Measurements from ENCODE around the gene NAALADL1. TPM values are rescaled to one million over a fixed set of nuclear protein-coding genes. Genes with fewer than 3 reads are reported as not detected.

NAALADL1 gene
- total RNA-seq, 2 experiments from 2014 or later, result 7.1 to 7.5 TPM

DNA sequence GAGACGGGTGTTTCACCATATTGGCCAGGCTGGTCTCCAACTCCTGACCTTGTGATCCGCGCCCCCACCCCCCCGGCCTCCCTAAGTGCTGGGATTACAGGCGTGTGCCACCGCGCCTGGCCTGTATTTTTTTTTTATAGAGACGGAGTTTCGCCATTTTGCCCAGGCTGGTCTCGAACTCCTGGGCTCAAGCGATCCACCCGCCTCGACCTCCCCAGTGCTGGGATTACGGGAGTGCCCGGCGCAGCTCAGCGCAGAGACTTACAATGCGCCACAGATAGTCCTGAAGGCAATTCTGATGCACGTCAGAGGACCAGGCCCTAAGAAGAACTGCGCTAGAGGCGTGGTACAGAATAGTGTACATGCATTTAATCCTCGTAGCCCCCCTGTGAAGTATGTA, 37.1 kb upstream of the NAALADL1 start:
- Mint-ChIP-seq H3K9me3 (ENCODE audit: insufficient read depth) (no peaks in the 10 kb centered on the region), H3K4me3 (peak overlapping the region; percentile 93), H3K27ac (peak overlapping the region; percentile 98), H3K4me1 (ENCODE audit: low read depth) (peaks cover 20% of the 10 kb centered on the region), H3K27me3 (ENCODE audit: low read depth) (no peaks in the 10 kb centered on the region), H3K36me3 (ENCODE audit: low read depth) (peaks cover 9% of the 10 kb centered on the region)
- CTCF ChIA-PET, result interaction anchor here (0.6 to 7.8 kb wide), 9 partner anchors 10 to 226 kb away, joined by 3 to 117 read pairs (median 8); partner anchors contain the start of genes CDCA5, TM7SF2 and ZNHIT2
- DNase-seq (no peak), ATAC-seq (no peak)
- POLR2A ChIA-PET, result interaction anchor here (0.6 to 2.9 kb wide), 11 partner anchors 9 to 131 kb away, joined by 3 to 30 read pairs (median 6); partner anchors contain the start of genes CDCA5, FAU, MRPL49 and SYVN1

GRCh38 chr11:65090628-65091027, 32.3 kb upstream of the NAALADL1 start:
- ChIA-PET CTCF (interaction anchor here (1.3 to 2.3 kb wide), 4 partner anchors 12 to 147 kb away, joined by 3 to 6 read pairs (median 5); no protein-coding TSS in a partner anchor), POLR2A (interaction anchor here (1.2 kb wide), 1 partner anchor 21 kb away, joined by 3 read pairs; no protein-coding TSS in a partner anchor)
- ATAC-seq (no peak), DNase-seq (no peak)
- peaks cover 29% of the 10 kb centered on the region for H3K36me3 Mint-ChIP-seq (ENCODE audit: low read depth)
- no peaks in the 10 kb centered on the region for H3K27me3 Mint-ChIP-seq (ENCODE audit: low read depth)
- no peaks in the 10 kb centered on the region for H3K9me3 Mint-ChIP-seq (ENCODE audit: insufficient read depth)
- no peak overlapping the region for H3K27ac Mint-ChIP-seq
- no peak overlapping the region for H3K4me3 Mint-ChIP-seq
- peaks cover 6% of the 10 kb centered on the region for H3K4me1 Mint-ChIP-seq (ENCODE audit: low read depth)

DNA sequence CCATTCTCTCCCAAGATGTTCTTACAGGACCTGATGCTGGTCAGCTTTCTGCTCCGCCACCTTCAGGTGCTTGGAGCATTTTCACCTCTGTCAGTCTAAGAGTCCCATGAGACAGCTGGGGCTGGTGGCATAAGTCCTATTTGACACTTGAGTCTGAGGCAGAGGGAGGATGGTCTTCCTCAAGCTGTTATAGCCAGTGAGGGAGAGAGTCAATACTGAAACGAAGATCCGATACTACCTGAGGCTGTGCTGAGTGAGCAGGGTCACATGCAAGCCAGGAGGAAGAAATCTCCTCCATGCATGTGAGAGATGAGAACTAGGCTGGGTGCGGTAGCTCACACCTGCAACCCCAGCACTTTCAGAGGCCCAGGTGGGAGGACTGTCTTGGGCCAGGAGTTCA, 31.3 kb upstream of the NAALADL1 start:
- peaks cover 30% of the 10 kb centered on the region for H3K36me3 Mint-ChIP-seq (ENCODE audit: low read depth)
- no peaks in the 10 kb centered on the region for H3K27me3 Mint-ChIP-seq (ENCODE audit: low read depth)
- ATAC-seq, result no peak
- no peak for DNase-seq
- POLR2A ChIA-PET, result interaction anchor here (1.2 to 1.7 kb wide), 2 partner anchors 14 to 33 kb away, joined by 3 to 4 read pairs; partner anchors contain the start of genes FAU and MRPL49
- H3K27ac Mint-ChIP-seq, result no peak overlapping the region
- CTCF ChIA-PET, result interaction anchor here (1.3 to 1.5 kb wide), 2 partner anchors 11 to 146 kb away, joined by 3 to 6 read pairs; no protein-coding TSS in a partner anchor
- no peaks in the 10 kb centered on the region for H3K9me3 Mint-ChIP-seq (ENCODE audit: insufficient read depth)
- peaks cover 12% of the 10 kb centered on the region for H3K4me1 Mint-ChIP-seq (ENCODE audit: low read depth)
- H3K4me3 Mint-ChIP-seq, result no peak overlapping the region

GRCh38 chr11:65087827-65088226, 29.5 kb upstream of the NAALADL1 start:
- ATAC-seq, result no peak
- ChIA-PET CTCF (no interaction called here), POLR2A (interaction anchor here (1.7 kb wide), 1 partner anchor 8 kb away, joined by 5 read pairs; the partner anchor contains the start of gene VPS51)
- no peaks in the 10 kb centered on the region for H3K9me3 Mint-ChIP-seq (ENCODE audit: insufficient read depth)
- H3K4me1 Mint-ChIP-seq (ENCODE audit: low read depth), result peaks cover 21% of the 10 kb centered on the region
- DNase-seq, result no peak
- no peak overlapping the region for H3K4me3 Mint-ChIP-seq
- H3K36me3 Mint-ChIP-seq (ENCODE audit: low read depth), result peaks cover 44% of the 10 kb centered on the region
- no peaks in the 10 kb centered on the region for H3K27me3 Mint-ChIP-seq (ENCODE audit: low read depth)
- H3K27ac Mint-ChIP-seq, result no peak overlapping the region

- Mint-ChIP-seq H3K4me3 (no peak overlapping the region), H3K9me3 (ENCODE audit: insufficient read depth) (no peaks in the 10 kb centered on the region), H3K4me1 (ENCODE audit: low read depth) (peaks cover 26% of the 10 kb centered on the region), H3K27ac (no peak overlapping the region), H3K36me3 (ENCODE audit: low read depth) (peaks cover 49% of the 10 kb centered on the region), H3K27me3 (ENCODE audit: low read depth) (no peaks in the 10 kb centered on the region)
- no peak for DNase-seq
- no peak for ATAC-seq
- ChIA-PET POLR2A (interaction anchor here (1.3 to 1.7 kb wide), 2 partner anchors 8 to 9 kb away, joined by 4 to 5 read pairs; partner anchors contain the start of gene VPS51), CTCF (no interaction called here)
Measured at GRCh38 chr11:65087216-65087615, 28.9 kb upstream of the NAALADL1 start.

DNA sequence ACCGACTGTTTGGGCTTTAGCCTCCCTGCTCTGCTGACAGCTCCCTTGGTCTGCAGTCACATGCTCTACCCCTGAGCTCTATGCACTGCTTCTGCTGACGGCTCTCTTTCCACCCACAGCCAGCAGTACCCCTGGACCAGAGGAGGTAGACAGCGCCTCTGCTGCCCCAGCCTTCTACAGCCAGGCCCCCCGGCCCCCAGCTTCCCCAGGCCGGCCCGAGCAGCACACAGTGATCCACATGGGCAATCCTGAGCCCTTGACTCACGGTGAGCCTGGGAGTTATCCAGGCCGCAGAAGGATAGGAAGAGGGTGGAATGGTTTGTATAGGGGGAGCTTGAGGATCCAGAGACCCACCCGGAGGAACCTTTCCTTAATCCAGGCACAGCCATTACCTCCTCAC, 28.5 kb upstream of the NAALADL1 start:
- CTCF ChIA-PET, result interaction anchor here (2.0 kb wide), 1 partner anchor 8 kb away, joined by 8 read pairs; no protein-coding TSS in a partner anchor
- Mint-ChIP-seq H3K36me3 (ENCODE audit: low read depth) (peaks cover 53% of the 10 kb centered on the region), H3K4me1 (ENCODE audit: low read depth) (peaks cover 30% of the 10 kb centered on the region), H3K27me3 (ENCODE audit: low read depth) (no peaks in the 10 kb centered on the region), H3K27ac (no peak overlapping the region), H3K4me3 (no peak overlapping the region), H3K9me3 (ENCODE audit: insufficient read depth) (no peaks in the 10 kb centered on the region)
- DNase-seq (no peak), ATAC-seq (no peak)
- POLR2A ChIA-PET, result interaction anchor here (1.3 to 1.7 kb wide), 3 partner anchors 8 to 12 kb away, joined by 4 to 5 read pairs (median 4); partner anchors contain the start of gene VPS51

- Mint-ChIP-seq H3K36me3 (ENCODE audit: low read depth) (peaks cover 64% of the 10 kb centered on the region), H3K4me3 (peak overlapping the region; percentile 92), H3K27ac (peak overlapping the region; percentile 98), H3K9me3 (ENCODE audit: insufficient read depth) (no peaks in the 10 kb centered on the region), H3K4me1 (ENCODE audit: low read depth) (peaks cover 41% of the 10 kb centered on the region), H3K27me3 (ENCODE audit: low read depth) (no peaks in the 10 kb centered on the region)
- ATAC-seq (no peak), DNase-seq (no peak)
- ChIA-PET POLR2A (interaction anchor here (0.6 to 1.6 kb wide), 9 partner anchors 8 to 209 kb away, joined by 3 to 6 read pairs (median 3); partner anchors contain the start of genes VPS51 and ZNHIT2), CTCF (interaction anchor here (0.8 to 2.0 kb wide), 7 partner anchors 9 to 36 kb away, joined by 3 to 8 read pairs (median 4); partner anchors contain the start of gene ZNHIT2)
Measured at GRCh38 chr11:65085446-65085845, 27.1 kb upstream of the NAALADL1 start.

- Mint-ChIP-seq H3K9me3 (ENCODE audit: insufficient read depth) (no peaks in the 10 kb centered on the region), H3K27ac (peak overlapping the region; percentile 98), H3K36me3 (ENCODE audit: low read depth) (peaks cover 70% of the 10 kb centered on the region), H3K4me3 (peak overlapping the region; percentile 92), H3K4me1 (ENCODE audit: low read depth) (peaks cover 46% of the 10 kb centered on the region), H3K27me3 (ENCODE audit: low read depth) (no peaks in the 10 kb centered on the region)
- CTCF ChIA-PET, result interaction anchor here (0.8 to 2.0 kb wide), 7 partner anchors 9 to 36 kb away, joined by 3 to 8 read pairs (median 4); partner anchors contain the start of gene ZNHIT2
- POLR2A ChIA-PET, result interaction anchor here (0.6 to 1.5 kb wide), 7 partner anchors 9 to 208 kb away, joined by 3 to 6 read pairs (median 3); partner anchors contain the start of genes VPS51 and ZNHIT2
- ATAC-seq (peak; percentile 7), DNase-seq (no peak)
Measured at GRCh38 chr11:65084598-65085375, 26.4 kb upstream of the NAALADL1 start.

DNA sequence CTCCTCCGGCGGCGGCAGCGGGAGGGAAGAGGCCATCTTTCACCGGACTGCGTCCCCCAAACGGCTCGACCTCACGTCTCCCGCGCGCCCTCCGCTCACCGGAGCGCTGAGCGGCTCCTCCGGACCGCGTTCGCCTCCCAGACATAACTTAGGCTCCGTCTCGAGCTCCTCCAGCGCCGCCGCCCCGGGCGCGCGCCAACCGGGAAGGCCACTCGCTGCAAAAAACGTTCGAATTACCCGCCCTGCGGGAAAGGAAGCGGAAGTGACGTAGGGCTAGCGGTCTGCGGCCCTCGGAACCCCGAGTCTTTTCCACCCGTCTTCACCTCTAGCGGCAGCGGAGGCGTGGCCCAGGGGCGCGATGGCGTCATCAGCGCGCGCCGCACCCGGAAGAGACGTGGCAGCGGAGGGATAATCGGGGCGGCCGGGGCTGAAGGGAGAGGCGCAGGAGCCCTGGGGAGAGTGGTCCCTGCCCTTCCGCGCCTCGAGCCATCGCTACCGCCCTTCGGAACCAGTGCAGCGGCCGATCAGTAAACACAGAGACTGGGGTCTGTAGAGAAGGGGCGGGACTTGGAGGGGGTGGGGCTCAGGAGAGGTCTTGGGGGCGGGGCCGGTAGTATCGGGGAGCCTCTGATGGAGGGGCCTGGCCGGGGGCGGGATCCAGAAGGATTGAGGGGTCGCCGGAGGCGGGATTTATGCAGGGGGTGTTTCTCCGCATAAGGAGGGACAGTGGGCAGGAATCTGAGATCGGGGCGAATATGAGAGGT, 25.7 kb upstream of the NAALADL1 start, which contains the start of the genes CDCA5 and ZFPL1:
CDCA5 (minus strand) TSS at position 207 of the 764 bp plus-strand sequence; CDS start at position 145, 62 bp downstream.
ZFPL1 (plus strand) TSS at position 389 of the 764 bp plus-strand sequence. CDS start 477 bp downstream, outside the sequence.
- H3K36me3 Mint-ChIP-seq (ENCODE audit: low read depth), result peaks cover 67% of the 10 kb centered on the region
- no peaks in the 10 kb centered on the region for H3K9me3 Mint-ChIP-seq (ENCODE audit: insufficient read depth)
- H3K27ac Mint-ChIP-seq, result peak within 1 kb of the TSS; percentile 98
- no peaks in the 10 kb centered on the region for H3K27me3 Mint-ChIP-seq (ENCODE audit: low read depth)
- peak within 1 kb of the TSS; percentile 92 for H3K4me3 Mint-ChIP-seq
- ATAC-seq (peak; percentile 84), DNase-seq (peak; percentile 97)
- ChIA-PET POLR2A (interaction anchor here (1.0 to 2.4 kb wide), 16 partner anchors 10 to 421 kb away, joined by 3 to 19 read pairs (median 4); partner anchors contain the start of genes FAU, MRPL49, SAC3D1 and TM7SF2), CTCF (interaction anchor here (1.0 to 1.7 kb wide), 7 partner anchors 11 to 196 kb away, joined by 3 to 26 read pairs (median 7); partner anchors contain the start of genes ARL2 and ZNHIT2)
- H3K4me1 Mint-ChIP-seq (ENCODE audit: low read depth), result peaks cover 52% of the 10 kb centered on the region

DNA sequence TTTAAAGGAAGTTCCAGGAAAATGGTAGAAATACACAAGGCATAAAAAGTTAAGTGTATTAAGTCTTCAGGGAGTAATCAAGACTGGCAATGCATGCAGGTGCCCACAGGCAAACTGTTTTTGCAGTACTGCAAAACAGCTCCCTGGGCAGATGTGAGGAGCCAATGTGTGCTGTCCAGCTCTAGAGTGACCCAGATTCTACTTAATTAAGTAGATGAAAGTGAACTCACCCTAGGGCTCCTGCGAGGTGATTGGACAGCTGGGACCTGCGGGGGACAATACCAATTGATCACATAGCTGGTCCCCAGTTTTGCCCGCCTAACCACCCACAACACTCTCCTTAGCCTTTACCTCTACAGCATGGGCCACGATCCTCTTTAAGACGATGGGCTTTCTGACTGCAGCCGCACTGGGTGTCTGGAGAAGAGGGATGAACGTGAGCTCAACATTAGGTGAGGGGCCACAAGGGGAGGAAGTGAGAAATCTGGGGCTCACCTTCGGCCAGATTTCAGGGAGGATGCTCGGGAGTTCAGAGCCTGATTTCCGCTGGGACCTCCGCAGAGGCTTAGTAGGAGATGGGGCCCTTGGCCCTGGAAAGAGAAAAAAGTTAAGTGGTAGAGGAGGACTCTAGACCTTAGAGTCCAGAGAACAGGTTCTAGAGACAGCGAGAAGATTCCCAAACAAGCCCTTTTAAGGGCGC, 24.9 kb upstream of the NAALADL1 start:
- H3K9me3 Mint-ChIP-seq (ENCODE audit: insufficient read depth), result no peaks in the 10 kb centered on the region
- H3K4me3 Mint-ChIP-seq, result peak overlapping the region; percentile 92
- peak overlapping the region; percentile 98 for H3K27ac Mint-ChIP-seq
- ATAC-seq (peak; percentile 12), DNase-seq (peak; percentile 42)
- no peaks in the 10 kb centered on the region for H3K27me3 Mint-ChIP-seq (ENCODE audit: low read depth)
- ChIA-PET POLR2A (interaction anchor here (0.7 to 2.4 kb wide), 20 partner anchors 11 to 421 kb away, joined by 3 to 19 read pairs (median 3); partner anchors contain the start of genes FAU, MRPL49, SAC3D1 and TM7SF2), CTCF (interaction anchor here (0.7 to 1.7 kb wide), 12 partner anchors 11 to 195 kb away, joined by 3 to 26 read pairs (median 4); partner anchors contain the start of genes ARL2, SAC3D1, VPS51 and ZNHIT2)
- H3K4me1 Mint-ChIP-seq (ENCODE audit: low read depth), result peaks cover 59% of the 10 kb centered on the region
- peaks cover 68% of the 10 kb centered on the region for H3K36me3 Mint-ChIP-seq (ENCODE audit: low read depth)

Measured in activated CD8-positive, alpha-beta T cell treated with anti-CD3 and anti-CD28 coated beads, Interleukin-2, amount 10 ng/mL, durations not matched to agents 7 days and 5 days (primary cell).